WTC11 (cell line): ENCODE data around the gene BAIAP2L2.

Source experiments
- CREM ChIP-seq: sonication (generic); formaldehyde crosslinking; IDR thresholded peaks from 2 replicates; pipeline ENCODE4 v1.8.1; 2022; ENCODE audit warnings: mild to moderate bottlenecking, missing genetic modification reagents, moderate library complexity
- E2F4 ChIP-seq: sonication (generic); formaldehyde crosslinking; IDR thresholded peaks from 2 replicates; pipeline ENCODE4 v1.8.1; 2022; ENCODE audit warnings: low read depth, mild to moderate bottlenecking, moderate library complexity, missing genetic modification reagents, borderline replicate concordance
- ESRRA ChIP-seq: sonication (generic); formaldehyde crosslinking; IDR thresholded peaks from 2 replicates; pipeline ENCODE4 v1.8.1; 2022; ENCODE audit warnings: mild to moderate bottlenecking, missing genetic modification reagents, borderline replicate concordance
- GABPB1 ChIP-seq: sonication (generic); formaldehyde crosslinking; IDR thresholded peaks from 2 replicates; pipeline ENCODE4 v1.8.1; 2023; ENCODE audit warnings: mild to moderate bottlenecking, missing genetic modification reagents
- JUN ChIP-seq: sonication (generic); formaldehyde crosslinking; IDR thresholded peaks from 2 replicates; pipeline ENCODE4 v1.8.0; 2023; ENCODE audit warnings: mild to moderate bottlenecking, missing genetic modification reagents
- MLX ChIP-seq: sonication (generic); formaldehyde crosslinking; IDR thresholded peaks from 2 replicates; pipeline ENCODE4 v1.8.1; 2023; ENCODE audit warnings: mild to moderate bottlenecking, missing genetic modification reagents, moderate library complexity
- SMAD4 ChIP-seq: sonication (generic); formaldehyde crosslinking; IDR thresholded peaks from 2 replicates; pipeline ENCODE4 v1.8.0; 2022; ENCODE audit warnings: mild to moderate bottlenecking, missing genetic modification reagents
- STAT6 ChIP-seq: sonication (generic); formaldehyde crosslinking; conservative IDR thresholded peaks from 2 replicates; pipeline ENCODE4 v1.8.1; 2023; ENCODE audit warnings: mild to moderate bottlenecking, low read depth, missing genetic modification reagents, moderate library complexity
- TP53 ChIP-seq: sonication (generic); formaldehyde crosslinking; IDR thresholded peaks from 2 replicates; pipeline ENCODE4 v1.8.1; 2023; ENCODE audit warnings: mild to moderate bottlenecking, missing genetic modification reagents
- ZNF232 ChIP-seq: sonication (generic); formaldehyde crosslinking; IDR thresholded peaks from 2 replicates; pipeline ENCODE4 v1.8.0; 2022; ENCODE audit warnings: mild to moderate bottlenecking, missing genetic modification reagents
- ZNF281 ChIP-seq: sonication (generic); formaldehyde crosslinking; IDR thresholded peaks from 2 replicates; pipeline ENCODE4 v1.8.0; 2023; ENCODE audit warnings: mild to moderate bottlenecking, missing genetic modification reagents
- TF ChIP-seq, protein P1 (sequence below): sonication (generic); formaldehyde crosslinking; IDR thresholded peaks from 2 replicates; pipeline ENCODE4 v1.8.1; 2023; ENCODE audit warnings: mild to moderate bottlenecking, missing genetic modification reagents, borderline replicate concordance
- TF ChIP-seq, protein P2 (sequence below): fragments of 200-600 bp; IDR thresholded peaks from 2 replicates; pipeline ENCODE4 v1.8.0; 2022; ENCODE audit warnings: antibody characterized with exemption
- TF ChIP-seq, protein P3 (sequence below): sonication (generic); formaldehyde crosslinking; IDR thresholded peaks from 2 replicates; pipeline ENCODE4 v1.8.0; 2022; ENCODE audit warnings: mild to moderate bottlenecking, missing genetic modification reagents

DNA sequence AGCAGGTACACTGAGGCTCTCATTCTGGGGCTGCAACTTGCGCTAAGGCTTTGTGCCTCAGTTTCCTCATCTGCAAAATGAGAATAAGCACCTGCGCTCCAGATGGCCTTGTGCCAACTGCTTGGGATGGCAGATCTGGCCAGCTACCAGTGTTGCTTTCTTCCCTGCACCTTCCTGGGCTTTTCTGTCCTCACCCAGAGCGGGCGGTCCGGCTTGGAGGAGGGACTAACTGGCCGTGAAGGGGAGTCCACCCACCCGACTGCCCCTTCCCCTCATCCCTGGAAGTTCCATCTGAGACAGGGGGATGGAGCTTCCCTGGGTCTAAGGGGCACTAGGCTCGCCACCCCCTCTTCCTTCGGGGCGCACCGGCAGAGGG lies 30.0 kb downstream of the BAIAP2L2 start:
- TF ChIP-seq, protein P1, sequence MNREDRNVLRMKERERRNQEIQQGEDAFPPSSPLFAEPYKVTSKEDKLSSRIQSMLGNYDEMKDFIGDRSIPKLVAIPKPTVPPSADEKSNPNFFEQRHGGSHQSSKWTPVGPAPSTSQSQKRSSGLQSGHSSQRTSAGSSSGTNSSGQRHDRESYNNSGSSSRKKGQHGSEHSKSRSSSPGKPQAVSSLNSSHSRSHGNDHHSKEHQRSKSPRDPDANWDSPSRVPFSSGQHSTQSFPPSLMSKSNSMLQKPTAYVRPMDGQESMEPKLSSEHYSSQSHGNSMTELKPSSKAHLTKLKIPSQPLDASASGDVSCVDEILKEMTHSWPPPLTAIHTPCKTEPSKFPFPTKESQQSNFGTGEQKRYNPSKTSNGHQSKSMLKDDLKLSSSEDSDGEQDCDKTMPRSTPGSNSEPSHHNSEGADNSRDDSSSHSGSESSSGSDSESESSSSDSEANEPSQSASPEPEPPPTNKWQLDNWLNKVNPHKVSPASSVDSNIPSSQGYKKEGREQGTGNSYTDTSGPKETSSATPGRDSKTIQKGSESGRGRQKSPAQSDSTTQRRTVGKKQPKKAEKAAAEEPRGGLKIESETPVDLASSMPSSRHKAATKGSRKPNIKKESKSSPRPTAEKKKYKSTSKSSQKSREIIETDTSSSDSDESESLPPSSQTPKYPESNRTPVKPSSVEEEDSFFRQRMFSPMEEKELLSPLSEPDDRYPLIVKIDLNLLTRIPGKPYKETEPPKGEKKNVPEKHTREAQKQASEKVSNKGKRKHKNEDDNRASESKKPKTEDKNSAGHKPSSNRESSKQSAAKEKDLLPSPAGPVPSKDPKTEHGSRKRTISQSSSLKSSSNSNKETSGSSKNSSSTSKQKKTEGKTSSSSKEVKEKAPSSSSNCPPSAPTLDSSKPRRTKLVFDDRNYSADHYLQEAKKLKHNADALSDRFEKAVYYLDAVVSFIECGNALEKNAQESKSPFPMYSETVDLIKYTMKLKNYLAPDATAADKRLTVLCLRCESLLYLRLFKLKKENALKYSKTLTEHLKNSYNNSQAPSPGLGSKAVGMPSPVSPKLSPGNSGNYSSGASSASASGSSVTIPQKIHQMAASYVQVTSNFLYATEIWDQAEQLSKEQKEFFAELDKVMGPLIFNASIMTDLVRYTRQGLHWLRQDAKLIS (CRISPR knock-in tag): no peak
- no peak for TF ChIP-seq SMAD4 (CRISPR knock-in tag)
- no peak for TF ChIP-seq E2F4 (CRISPR knock-in tag)
- no peak for TF ChIP-seq STAT6 (CRISPR knock-in tag)
- TF ChIP-seq, protein P2, sequence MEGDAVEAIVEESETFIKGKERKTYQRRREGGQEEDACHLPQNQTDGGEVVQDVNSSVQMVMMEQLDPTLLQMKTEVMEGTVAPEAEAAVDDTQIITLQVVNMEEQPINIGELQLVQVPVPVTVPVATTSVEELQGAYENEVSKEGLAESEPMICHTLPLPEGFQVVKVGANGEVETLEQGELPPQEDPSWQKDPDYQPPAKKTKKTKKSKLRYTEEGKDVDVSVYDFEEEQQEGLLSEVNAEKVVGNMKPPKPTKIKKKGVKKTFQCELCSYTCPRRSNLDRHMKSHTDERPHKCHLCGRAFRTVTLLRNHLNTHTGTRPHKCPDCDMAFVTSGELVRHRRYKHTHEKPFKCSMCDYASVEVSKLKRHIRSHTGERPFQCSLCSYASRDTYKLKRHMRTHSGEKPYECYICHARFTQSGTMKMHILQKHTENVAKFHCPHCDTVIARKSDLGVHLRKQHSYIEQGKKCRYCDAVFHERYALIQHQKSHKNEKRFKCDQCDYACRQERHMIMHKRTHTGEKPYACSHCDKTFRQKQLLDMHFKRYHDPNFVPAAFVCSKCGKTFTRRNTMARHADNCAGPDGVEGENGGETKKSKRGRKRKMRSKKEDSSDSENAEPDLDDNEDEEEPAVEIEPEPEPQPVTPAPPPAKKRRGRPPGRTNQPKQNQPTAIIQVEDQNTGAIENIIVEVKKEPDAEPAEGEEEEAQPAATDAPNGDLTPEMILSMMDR: no peak
- TF ChIP-seq, protein P3, sequence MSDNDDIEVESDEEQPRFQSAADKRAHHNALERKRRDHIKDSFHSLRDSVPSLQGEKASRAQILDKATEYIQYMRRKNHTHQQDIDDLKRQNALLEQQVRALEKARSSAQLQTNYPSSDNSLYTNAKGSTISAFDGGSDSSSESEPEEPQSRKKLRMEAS (CRISPR knock-in tag): no peak
- TF ChIP-seq ZNF281: no peak
- no peak for TF ChIP-seq TP53 (CRISPR knock-in tag)
- no peak for TF ChIP-seq MLX (CRISPR knock-in tag)
- no peak for TF ChIP-seq GABPB1 (CRISPR knock-in tag)
- no peak for TF ChIP-seq ESRRA (CRISPR knock-in tag)
- no peak for TF ChIP-seq JUN (CRISPR knock-in tag)
- TF ChIP-seq ZNF232 (CRISPR knock-in tag): no peak
- TF ChIP-seq CREM (CRISPR knock-in tag): no peak
